Hippocampal formation (tissue), 2 donors: ENCODE results near the gene EDC3.
"Not testable (repeated sequence)": the region's sequence is repeated elsewhere in the genome, so short reads cannot be mapped to it uniquely, and the experiment has no call there.

Experiments used
- DNase-seq, 2 donors: peaks; one replicate each; lab custom pipeline; 2025; lab: John Stamatoyannopoulos, UW

EDC3 gene

GRCh38 chr15:74648051-74648842 is 47.6 kb downstream of the EDC3 start:
- no peak for DNase-seq

DNA sequence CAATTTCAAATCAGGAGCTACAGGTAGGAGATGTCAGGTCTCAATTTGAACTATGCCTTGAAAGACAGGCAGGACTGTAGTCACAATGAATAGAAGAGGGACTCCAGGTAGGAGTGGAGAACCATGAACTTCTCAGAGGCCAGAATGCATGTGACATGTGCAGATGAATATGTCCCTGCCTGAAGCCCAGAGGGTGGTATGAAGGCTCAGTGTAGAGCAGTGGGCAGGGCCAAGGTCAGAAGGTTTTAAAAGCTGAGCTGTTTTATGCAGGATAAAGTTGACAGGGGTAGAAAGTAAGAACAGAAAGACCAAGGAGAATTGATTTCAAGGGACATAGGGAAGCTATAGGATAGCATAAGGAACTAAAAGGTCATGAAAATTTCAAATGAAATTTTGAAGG is 49.3 kb downstream of the EDC3 start:
- DNase-seq, result no peak

DNA sequence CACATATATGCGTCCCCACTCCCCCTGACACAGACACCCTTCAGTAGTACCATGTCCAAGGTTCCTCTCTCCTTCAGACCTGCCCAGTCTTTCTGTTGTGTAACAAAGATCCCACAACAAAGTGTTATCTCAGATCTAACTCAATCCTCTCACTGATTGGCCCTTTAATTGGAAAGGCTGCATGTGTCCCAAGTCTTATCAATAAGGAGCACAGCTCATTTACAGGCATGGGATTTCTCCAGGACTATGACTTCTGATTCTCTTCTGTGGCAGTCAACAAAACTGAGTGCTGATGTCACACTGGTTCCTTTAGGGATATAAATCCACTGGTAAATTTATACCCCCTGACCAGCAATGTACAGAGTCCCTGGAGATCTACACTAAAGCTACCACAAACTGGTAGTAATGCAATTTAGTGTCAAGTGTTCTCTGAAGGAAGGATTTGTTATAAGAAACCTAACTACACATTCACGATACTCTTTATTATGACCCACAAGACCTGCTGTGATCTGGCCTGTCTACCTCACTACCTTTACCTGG is 52.1 kb downstream of the EDC3 start:
- DNase-seq, result no peak

GRCh38 chr15:74642734-74643664 is 52.8 kb downstream of the EDC3 start:
- no peak for DNase-seq

GRCh38 chr15:74642348-74642733 is 53.5 kb downstream of the EDC3 start:
- DNase-seq, result no peak

DNA sequence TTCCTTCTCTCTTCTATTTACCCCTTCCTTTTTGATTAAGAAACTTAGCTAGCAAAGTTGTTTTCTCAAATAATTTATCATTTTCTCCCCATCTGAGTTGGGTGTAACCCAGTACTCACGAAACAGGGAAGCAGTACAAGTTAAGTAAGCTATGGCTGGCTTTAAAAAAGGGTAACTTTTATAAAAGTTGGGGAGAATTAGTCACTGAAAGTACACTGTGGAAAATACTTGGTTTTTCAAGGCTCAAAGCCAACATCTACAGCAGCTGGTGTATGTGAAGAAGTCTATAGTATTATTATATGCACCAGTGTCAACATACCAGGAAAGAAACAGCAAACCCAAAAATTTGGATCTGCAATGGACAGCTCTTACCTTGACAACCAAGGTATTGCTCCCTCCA is 54.7 kb downstream of the EDC3 start:
- no peak for DNase-seq

- no peak for DNase-seq
Measured at GRCh38 chr15:74636984-74637383, 58.8 kb downstream of the EDC3 start.

- DNase-seq, result peak; percentile 19 to 44
Measured at GRCh38 chr15:74635228-74635627, 60.6 kb downstream of the EDC3 start.

GRCh38 chr15:74633781-74634180 is 62.0 kb downstream of the EDC3 start:
- DNase-seq, result no peak

DNA sequence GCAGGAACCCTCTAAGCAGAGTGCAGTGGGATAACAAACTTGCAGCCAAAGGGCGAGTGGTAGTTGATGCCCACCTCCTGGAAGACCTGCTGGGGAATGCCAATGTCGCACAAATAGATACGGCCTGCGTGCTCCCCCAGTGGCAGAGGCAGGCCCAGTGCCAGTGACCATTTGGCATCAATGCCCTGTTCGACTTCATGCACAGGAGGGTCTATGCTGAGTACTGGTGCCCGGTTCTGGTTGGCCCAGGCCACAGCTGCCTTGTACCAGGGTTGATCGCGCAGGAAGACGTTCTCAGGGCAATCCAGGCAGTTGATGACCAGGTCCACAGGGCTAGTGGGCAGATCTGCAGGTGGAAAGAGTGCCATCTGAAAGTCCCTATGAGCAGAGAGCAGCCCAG is 63.2 kb downstream of the EDC3 start:
- DNase-seq, result no peak

DNA sequence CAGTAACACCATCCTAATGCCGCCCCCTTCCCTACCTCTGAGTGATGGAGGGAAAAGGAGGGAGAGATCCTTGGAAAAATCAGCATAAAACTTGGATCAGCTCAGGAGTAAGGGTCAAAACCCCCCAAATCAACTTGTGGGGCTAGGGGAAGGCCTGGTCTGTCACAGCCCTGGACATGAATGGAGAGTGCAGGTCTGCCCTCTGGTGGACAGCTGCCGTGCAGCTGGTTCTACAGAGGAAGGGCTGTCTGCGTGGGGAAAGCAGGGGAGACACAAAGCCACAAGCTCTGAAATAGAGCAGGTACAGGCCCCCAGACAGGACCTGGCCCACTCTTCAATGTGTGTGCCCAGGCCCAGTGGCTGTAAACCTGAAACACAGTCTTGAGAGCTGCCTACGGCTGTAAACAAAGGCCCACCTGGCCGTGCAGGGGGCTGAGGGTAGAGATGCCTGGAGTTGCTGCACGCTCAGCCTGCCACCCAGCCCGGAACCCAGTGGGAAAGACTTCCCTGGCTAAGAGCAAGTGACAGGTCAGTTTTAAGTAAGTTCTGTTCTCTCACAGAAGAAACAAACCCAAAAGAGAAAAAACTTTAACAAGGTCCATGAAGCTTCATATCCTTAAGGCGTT is 63.8 kb downstream of the EDC3 start:
- DNase-seq, result peak; percentile 11 to 20

- no peak for DNase-seq
Measured at GRCh38 chr15:74631408-74631807, 64.4 kb downstream of the EDC3 start.

GRCh38 chr15:74631087-74631385 is 64.8 kb downstream of the EDC3 start:
- DNase-seq, result no peak

GRCh38 chr15:74630284-74631086 is 65.3 kb downstream of the EDC3 start:
- no peak for DNase-seq

DNA sequence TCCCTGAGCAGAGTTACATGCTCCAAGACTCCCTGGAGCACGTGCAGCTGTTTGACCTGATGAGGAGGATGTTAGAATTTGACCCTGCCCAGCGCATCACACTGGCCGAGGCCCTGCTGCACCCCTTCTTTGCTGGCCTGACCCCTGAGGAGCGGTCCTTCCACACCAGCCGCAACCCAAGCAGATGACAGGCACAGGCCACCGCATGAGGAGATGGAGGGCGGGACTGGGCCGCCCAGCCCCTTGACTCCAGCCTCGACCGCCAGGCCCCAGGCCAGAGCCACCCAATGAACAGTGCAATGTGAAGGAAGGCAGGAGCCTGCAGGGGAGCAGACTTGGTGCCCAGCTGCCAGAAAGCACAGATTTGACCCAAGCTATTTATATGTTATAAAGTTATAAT is 66.1 kb downstream of the EDC3 start:
- DNase-seq, result not testable (repeated sequence)

- DNase-seq, result no peak
Measured at GRCh38 chr15:74628949-74629348, 66.9 kb downstream of the EDC3 start.

DNA sequence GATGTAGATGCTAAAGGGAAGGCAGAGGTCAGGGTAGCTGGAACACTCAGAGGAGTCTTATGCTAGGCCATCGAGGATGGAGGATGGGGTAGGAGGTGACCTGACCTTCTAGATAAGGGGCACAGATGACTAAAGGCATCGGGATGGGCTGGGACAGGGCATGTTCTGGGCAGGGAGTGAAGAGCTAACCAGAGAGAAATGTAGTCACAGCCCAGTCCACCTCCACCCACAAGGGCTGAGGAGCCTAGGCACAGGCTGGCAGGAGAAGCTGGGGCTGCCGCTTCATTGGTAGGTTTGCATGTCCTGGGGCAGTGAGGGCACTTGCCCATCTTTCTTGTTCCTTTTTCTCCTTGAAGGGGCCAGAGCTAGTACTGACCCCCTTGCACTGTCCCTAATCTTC is 67.6 kb downstream of the EDC3 start:
- no peak for DNase-seq

GRCh38 chr15:74627766-74628165 is 68.1 kb downstream of the EDC3 start:
- no peak for DNase-seq

- peak in 1 of 2 donors; percentile 15 for DNase-seq
Measured at GRCh38 chr15:74626752-74627692, 68.8 kb downstream of the EDC3 start.

- no peak for DNase-seq
Measured at GRCh38 chr15:74626336-74626735, 69.5 kb downstream of the EDC3 start.

GRCh38 chr15:74625693-74626092 is 70.1 kb downstream of the EDC3 start:
- DNase-seq, result no peak
